Subcutaneous adipose tissue (tissue), 4 donors: ENCODE measurements around the gene CDK17. TPM values are rescaled to one million over a fixed set of nuclear protein-coding genes. Genes with fewer than 3 reads are reported as not detected.

Experiments used
- CTCF ChIP-seq: fragments of 450-650 bp; IDR thresholded peaks from one replicate; pipeline ENCODE4 v1.5.1; 2016; ENCODE audit warnings: low read depth, mild to moderate bottlenecking, control low read depth, antibody characterized with exemption, moderate library complexity
- total RNA-seq, 4 donors: library from RNA; depleted of rRNA; stranded (reverse); fragments of >200 nt; gene quantifications; one replicate each; pipeline ENCODE4 v1.1.0, GENCODE V29; 2016

The CDK17 gene
- total RNA-seq, 4 donors from 2014 or later: 54.7 to 83.5 (median 63.2) TPM

GRCh38 chr12:96425321-96425720, 25.1 kb upstream of the CDK17 start:
- no peak for TF ChIP-seq CTCF

- TF ChIP-seq CTCF: no peak
These were observed 24.4 kb upstream of the CDK17 start for GRCh38 chr12:96424601-96425000.

- no peak for TF ChIP-seq CTCF
These were observed 22.0 kb upstream of the CDK17 start for GRCh38 chr12:96422192-96422591.

- TF ChIP-seq CTCF: no peak
These were observed 20.8 kb upstream of the CDK17 start for GRCh38 chr12:96421014-96421413.

GRCh38 chr12:96420277-96420835, 20.1 kb upstream of the CDK17 start:
- TF ChIP-seq CTCF: no peak

- TF ChIP-seq CTCF: no peak
These were observed 19.5 kb upstream of the CDK17 start for GRCh38 chr12:96419576-96420276.

GRCh38 chr12:96416033-96416799, 16.0 kb upstream of the CDK17 start:
- TF ChIP-seq CTCF: no peak
